Suprapubic skin (tissue), 3 donors: Measurements from ENCODE around the gene COL4A1.

ENCODE experiments used
- POLR2A ChIP-seq, 2 donors: fragments of 450-650 bp; IDR thresholded peaks; one replicate each; pipeline ENCODE4 v1.6.1; 2017; ENCODE audit warnings: antibody characterized with exemption in 2 of 2, mild to moderate bottlenecking in 2 of 2, moderate library complexity in 2 of 2
- TF ChIP-seq, protein P1 (sequence below), 2 donors: fragments of 200-600 bp in 1 of 2; fragments of 450-650 bp in 1 of 2; sonication (generic) in 1 of 2; IDR thresholded peaks; one replicate each; pipeline ENCODE4 v1.5.1; 2016 to 2019; ENCODE audit warnings: antibody characterized with exemption in 2 of 2, mild to moderate bottlenecking in 1 of 2, moderate library complexity in 1 of 2

- TF ChIP-seq POLR2A (IDR thresholded peaks at IDR 0.05), result no peak
- TF ChIP-seq, protein P1, sequence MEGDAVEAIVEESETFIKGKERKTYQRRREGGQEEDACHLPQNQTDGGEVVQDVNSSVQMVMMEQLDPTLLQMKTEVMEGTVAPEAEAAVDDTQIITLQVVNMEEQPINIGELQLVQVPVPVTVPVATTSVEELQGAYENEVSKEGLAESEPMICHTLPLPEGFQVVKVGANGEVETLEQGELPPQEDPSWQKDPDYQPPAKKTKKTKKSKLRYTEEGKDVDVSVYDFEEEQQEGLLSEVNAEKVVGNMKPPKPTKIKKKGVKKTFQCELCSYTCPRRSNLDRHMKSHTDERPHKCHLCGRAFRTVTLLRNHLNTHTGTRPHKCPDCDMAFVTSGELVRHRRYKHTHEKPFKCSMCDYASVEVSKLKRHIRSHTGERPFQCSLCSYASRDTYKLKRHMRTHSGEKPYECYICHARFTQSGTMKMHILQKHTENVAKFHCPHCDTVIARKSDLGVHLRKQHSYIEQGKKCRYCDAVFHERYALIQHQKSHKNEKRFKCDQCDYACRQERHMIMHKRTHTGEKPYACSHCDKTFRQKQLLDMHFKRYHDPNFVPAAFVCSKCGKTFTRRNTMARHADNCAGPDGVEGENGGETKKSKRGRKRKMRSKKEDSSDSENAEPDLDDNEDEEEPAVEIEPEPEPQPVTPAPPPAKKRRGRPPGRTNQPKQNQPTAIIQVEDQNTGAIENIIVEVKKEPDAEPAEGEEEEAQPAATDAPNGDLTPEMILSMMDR (IDR thresholded peaks at IDR 0.05), result no peak
These were observed 168.3 kb downstream of the COL4A1 start for GRCh38 chr13:110138700-110139036.
